Measurements from ENCODE around the gene IGDCC3. TPM values are rescaled to one million over a fixed set of nuclear protein-coding genes. Genes with fewer than 3 reads are reported as not detected.

IGDCC3 gene
- polyA plus RNA-seq, 1 donor, result 1.6 TPM

- H3K9me3 ChIP-seq (ENCODE audit: control insufficient read depth, low read depth, low read length), result no peaks in the 10 kb centered on the region
- peak in 1 of 2 donors; percentile 63 for DNase-seq
- H3K27ac ChIP-seq (ENCODE audit: low read length), result peak overlapping the region; percentile 21
- WGBS (ENCODE audit: insufficient coverage, low lambda C conversion rate), result no CpG with 5 or more reads among the region's 14 CpGs
- H3K27me3 ChIP-seq (ENCODE audit: control insufficient read depth, insufficient read depth, low read length), result no peaks in the 10 kb centered on the region
- H3K36me3 ChIP-seq (ENCODE audit: control insufficient read depth, insufficient read depth, low read length), result no peaks in the 10 kb centered on the region
- no peak overlapping the region for H3K4me3 ChIP-seq (ENCODE audit: low read length)
- H3K4me1 ChIP-seq (ENCODE audit: control insufficient read depth, insufficient read depth, low read length), result peaks cover 12% of the 10 kb centered on the region
Observed at GRCh38 chr15:65414841-65415621, 37.2 kb upstream of the IGDCC3 start.

GRCh38 chr15:65413760-65414144 lies 36.0 kb upstream of the IGDCC3 start:
- no peaks in the 10 kb centered on the region for H3K27me3 ChIP-seq (ENCODE audit: control insufficient read depth, insufficient read depth, low read length)
- no peak for DNase-seq
- no peak overlapping the region for H3K27ac ChIP-seq (ENCODE audit: low read length)
- no peaks in the 10 kb centered on the region for H3K9me3 ChIP-seq (ENCODE audit: control insufficient read depth, low read depth, low read length)
- H3K4me1 ChIP-seq (ENCODE audit: control insufficient read depth, insufficient read depth, low read length), result peaks cover 12% of the 10 kb centered on the region
- WGBS (ENCODE audit: insufficient coverage, low lambda C conversion rate), result no CpG with 5 or more reads among the region's 6 CpGs
- H3K36me3 ChIP-seq (ENCODE audit: control insufficient read depth, insufficient read depth, low read length), result no peaks in the 10 kb centered on the region
- no peak overlapping the region for H3K4me3 ChIP-seq (ENCODE audit: low read length)

GRCh38 chr15:65413051-65413759 lies 35.4 kb upstream of the IGDCC3 start:
- DNase-seq, result no peak
- no peaks in the 10 kb centered on the region for H3K9me3 ChIP-seq (ENCODE audit: control insufficient read depth, low read depth, low read length)
- no peak overlapping the region for H3K27ac ChIP-seq (ENCODE audit: low read length)
- H3K27me3 ChIP-seq (ENCODE audit: control insufficient read depth, insufficient read depth, low read length), result no peaks in the 10 kb centered on the region
- peaks cover 12% of the 10 kb centered on the region for H3K4me1 ChIP-seq (ENCODE audit: control insufficient read depth, insufficient read depth, low read length)
- no peaks in the 10 kb centered on the region for H3K36me3 ChIP-seq (ENCODE audit: control insufficient read depth, insufficient read depth, low read length)
- no peak overlapping the region for H3K4me3 ChIP-seq (ENCODE audit: low read length)

- no peaks in the 10 kb centered on the region for H3K9me3 ChIP-seq (ENCODE audit: control insufficient read depth, low read depth, low read length)
- no peak for DNase-seq
- H3K4me1 ChIP-seq (ENCODE audit: control insufficient read depth, insufficient read depth, low read length), result peaks cover 12% of the 10 kb centered on the region
- no peaks in the 10 kb centered on the region for H3K27me3 ChIP-seq (ENCODE audit: control insufficient read depth, insufficient read depth, low read length)
- H3K4me3 ChIP-seq (ENCODE audit: low read length), result no peak overlapping the region
- no CpG with 5 or more reads among the region's 1 CpG for WGBS (ENCODE audit: insufficient coverage, low lambda C conversion rate)
- no peaks in the 10 kb centered on the region for H3K36me3 ChIP-seq (ENCODE audit: control insufficient read depth, insufficient read depth, low read length)
- no peak overlapping the region for H3K27ac ChIP-seq (ENCODE audit: low read length)
Observed at GRCh38 chr15:65412556-65412955, 34.8 kb upstream of the IGDCC3 start.

GRCh38 chr15:65411465-65412071 lies 33.8 kb upstream of the IGDCC3 start:
- WGBS (ENCODE audit: insufficient coverage, low lambda C conversion rate), result 75% methylated on average over 4 of the region's 5 CpGs
- H3K27me3 ChIP-seq (ENCODE audit: control insufficient read depth, insufficient read depth, low read length), result no peaks in the 10 kb centered on the region
- H3K9me3 ChIP-seq (ENCODE audit: control insufficient read depth, low read depth, low read length), result no peaks in the 10 kb centered on the region
- H3K36me3 ChIP-seq (ENCODE audit: control insufficient read depth, insufficient read depth, low read length), result no peaks in the 10 kb centered on the region
- no peak for DNase-seq
- H3K27ac ChIP-seq (ENCODE audit: low read length), result no peak overlapping the region
- no peak overlapping the region for H3K4me3 ChIP-seq (ENCODE audit: low read length)
- H3K4me1 ChIP-seq (ENCODE audit: control insufficient read depth, insufficient read depth, low read length), result peaks cover 12% of the 10 kb centered on the region

GRCh38 chr15:65410972-65411371 lies 33.2 kb upstream of the IGDCC3 start:
- Histone ChIP-seq H3K27ac (ENCODE audit: low read length) (no peak overlapping the region), H3K4me3 (ENCODE audit: low read length) (no peak overlapping the region), H3K27me3 (ENCODE audit: control insufficient read depth, insufficient read depth, low read length) (no peaks in the 10 kb centered on the region), H3K36me3 (ENCODE audit: control insufficient read depth, insufficient read depth, low read length) (no peaks in the 10 kb centered on the region), H3K4me1 (ENCODE audit: control insufficient read depth, insufficient read depth, low read length) (peaks cover 12% of the 10 kb centered on the region), H3K9me3 (ENCODE audit: control insufficient read depth, low read depth, low read length) (no peaks in the 10 kb centered on the region)
- no peak for DNase-seq
- WGBS (ENCODE audit: insufficient coverage, low lambda C conversion rate), result no CpG with 5 or more reads among the region's 10 CpGs

GRCh38 chr15:65410036-65410435 lies 32.2 kb upstream of the IGDCC3 start:
- H3K4me1 ChIP-seq (ENCODE audit: control insufficient read depth, insufficient read depth, low read length), result peaks cover 4% of the 10 kb centered on the region
- no peaks in the 10 kb centered on the region for H3K9me3 ChIP-seq (ENCODE audit: control insufficient read depth, low read depth, low read length)
- H3K27ac ChIP-seq (ENCODE audit: low read length), result no peak overlapping the region
- H3K4me3 ChIP-seq (ENCODE audit: low read length), result no peak overlapping the region
- no peaks in the 10 kb centered on the region for H3K36me3 ChIP-seq (ENCODE audit: control insufficient read depth, insufficient read depth, low read length)
- H3K27me3 ChIP-seq (ENCODE audit: control insufficient read depth, insufficient read depth, low read length), result no peaks in the 10 kb centered on the region
- DNase-seq, result no peak
- whole genome bisulfite sequencing (ENCODE audit: insufficient coverage, low lambda C conversion rate), result no CpG with 5 or more reads among the region's 11 CpGs

- Histone ChIP-seq H3K27ac (ENCODE audit: low read length) (no peak overlapping the region), H3K27me3 (ENCODE audit: control insufficient read depth, insufficient read depth, low read length) (no peaks in the 10 kb centered on the region), H3K36me3 (ENCODE audit: control insufficient read depth, insufficient read depth, low read length) (no peaks in the 10 kb centered on the region), H3K4me3 (ENCODE audit: low read length) (no peak overlapping the region), H3K9me3 (ENCODE audit: control insufficient read depth, low read depth, low read length) (no peaks in the 10 kb centered on the region), H3K4me1 (ENCODE audit: control insufficient read depth, insufficient read depth, low read length) (peaks cover 3% of the 10 kb centered on the region)
- WGBS (ENCODE audit: insufficient coverage, low lambda C conversion rate), result no CpG with 5 or more reads among the region's 7 CpGs
- DNase-seq, result no peak
Observed at GRCh38 chr15:65409036-65409631, 31.3 kb upstream of the IGDCC3 start.

GRCh38 chr15:65408324-65409035 lies 30.7 kb upstream of the IGDCC3 start:
- WGBS (ENCODE audit: insufficient coverage, low lambda C conversion rate), result no CpG with 5 or more reads among the region's 7 CpGs
- Histone ChIP-seq H3K27ac (ENCODE audit: low read length) (no peak overlapping the region), H3K36me3 (ENCODE audit: control insufficient read depth, insufficient read depth, low read length) (no peaks in the 10 kb centered on the region), H3K4me3 (ENCODE audit: low read length) (no peak overlapping the region), H3K27me3 (ENCODE audit: control insufficient read depth, insufficient read depth, low read length) (no peaks in the 10 kb centered on the region), H3K9me3 (ENCODE audit: control insufficient read depth, low read depth, low read length) (no peaks in the 10 kb centered on the region), H3K4me1 (ENCODE audit: control insufficient read depth, insufficient read depth, low read length) (peaks cover under 1% of the 10 kb centered on the region)
- no peak for DNase-seq

- Histone ChIP-seq H3K36me3 (ENCODE audit: control insufficient read depth, insufficient read depth, low read length) (no peaks in the 10 kb centered on the region), H3K4me3 (ENCODE audit: low read length) (no peak overlapping the region), H3K4me1 (ENCODE audit: control insufficient read depth, insufficient read depth, low read length) (peaks cover under 1% of the 10 kb centered on the region), H3K27ac (ENCODE audit: low read length) (no peak overlapping the region), H3K27me3 (ENCODE audit: control insufficient read depth, insufficient read depth, low read length) (no peaks in the 10 kb centered on the region), H3K9me3 (ENCODE audit: control insufficient read depth, low read depth, low read length) (no peaks in the 10 kb centered on the region)
- 83% methylated on average over 2 of the region's 10 CpGs for WGBS (ENCODE audit: insufficient coverage, low lambda C conversion rate)
- DNase-seq, result no peak
Observed at GRCh38 chr15:65406424-65407000, 28.7 kb upstream of the IGDCC3 start.
